Activated T-cell treated with anti-CD3 and anti-CD28 coated beads, Interleukin-2, amount 50 U/mL, for 24 hours (primary cell): ENCODE data around the gene ZDBF2.
"Not testable (repeated sequence)": the region's sequence is repeated elsewhere in the genome, so short reads cannot be mapped to it uniquely, and the experiment has no call there.

Experiments used
- DNase-seq: peaks from one replicate; pipeline ENCODE4 v3.0.0-alpha.2; 2020
- H3K27ac Mint-ChIP-seq: 2 replicates; pipeline ENCODE4 v1.8.0; 2020; ENCODE audit warnings: mild to moderate bottlenecking, mixed read lengths
- H3K27me3 Mint-ChIP-seq: 2 replicates; pipeline ENCODE4 v1.8.0; 2020; ENCODE audit warnings: mixed read lengths
- H3K36me3 Mint-ChIP-seq: 2 replicates; pipeline ENCODE4 v1.8.0; 2020; ENCODE audit warnings: low read depth, mixed read lengths
- H3K4me1 Mint-ChIP-seq: 2 replicates; pipeline ENCODE4 v1.8.0; 2020; ENCODE audit warnings: low read depth, mixed read lengths
- H3K4me3 Mint-ChIP-seq: 2 replicates; pipeline ENCODE4 v1.8.0; 2020; ENCODE audit warnings: mild to moderate bottlenecking, moderate library complexity, mixed read lengths
- H3K9me3 Mint-ChIP-seq: 2 replicates; pipeline ENCODE4 v1.8.0; 2020; ENCODE audit warnings: mixed read lengths

The ZDBF2 gene

GRCh38 chr2:206274434-206275311 is at the start of gene ZDBF2:
ZDBF2 (plus strand) TSS chr2:206274663; CDS start chr2:206281850, 7,187 bp downstream.
- peak; percentile 74 for DNase-seq
- Mint-ChIP-seq H3K36me3 (no peaks in the 10 kb centered on the region), H3K27me3 (peaks cover 65% of the 10 kb centered on the region), H3K27ac (peak within 1 kb of the TSS; percentile 88), H3K9me3 (no peaks in the 10 kb centered on the region), H3K4me3 (peak within 1 kb of the TSS; percentile 83), H3K4me1 (peaks cover 19% of the 10 kb centered on the region)

DNA sequence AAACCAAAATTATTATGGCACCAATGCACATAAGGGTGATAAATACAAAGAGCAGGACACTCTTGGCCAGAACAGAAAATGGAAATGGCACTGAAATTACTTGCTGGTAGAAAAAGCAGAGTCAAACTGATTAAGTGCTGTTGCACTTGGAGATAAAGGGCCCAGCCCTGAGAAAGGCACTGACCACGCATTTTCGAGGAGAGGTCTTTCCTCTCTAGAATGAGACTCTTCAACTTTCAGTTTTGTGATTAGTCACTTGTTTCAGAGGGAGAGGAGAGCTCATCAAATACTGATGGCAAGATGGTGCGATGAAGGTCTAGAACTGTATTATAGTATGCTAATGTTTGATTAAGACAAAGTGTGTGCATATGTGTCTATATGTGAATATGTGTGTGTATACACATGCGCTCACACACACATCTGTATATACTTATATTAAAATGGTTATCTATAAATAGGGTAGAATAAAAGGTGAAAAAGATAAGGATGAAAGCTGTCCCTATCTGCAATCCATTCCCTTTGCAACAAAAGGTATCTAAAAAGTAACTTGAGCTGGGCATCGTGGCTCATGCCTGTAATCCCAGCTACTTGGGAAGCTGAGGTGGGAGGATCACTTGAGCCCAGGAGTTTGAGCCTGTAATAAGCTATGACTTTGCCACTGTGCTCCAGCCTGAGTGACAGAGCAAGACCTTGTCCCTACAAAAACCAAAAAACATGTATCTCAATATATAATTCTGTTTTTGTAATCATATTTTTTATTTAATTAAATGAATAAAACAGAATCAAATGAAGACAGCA is 48.8 kb upstream of the ZDBF2 start:
- DNase-seq, result no peak
- Mint-ChIP-seq H3K4me3 (no peak overlapping the region), H3K27ac (no peak overlapping the region), H3K36me3 (no peaks in the 10 kb centered on the region), H3K9me3 (peaks cover 8% of the 10 kb centered on the region), H3K4me1 (peaks cover 3% of the 10 kb centered on the region), H3K27me3 (peaks cover 19% of the 10 kb centered on the region)

GRCh38 chr2:206228636-206229035 is 45.8 kb upstream of the ZDBF2 start:
- not testable (repeated sequence) for H3K27me3 Mint-ChIP-seq, H3K27ac Mint-ChIP-seq, H3K4me3 Mint-ChIP-seq, H3K9me3 Mint-ChIP-seq, DNase-seq, H3K4me1 Mint-ChIP-seq, H3K36me3 Mint-ChIP-seq

GRCh38 chr2:206229642-206230041 is 44.8 kb upstream of the ZDBF2 start:
- Mint-ChIP-seq H3K27me3 (peaks cover 4% of the 10 kb centered on the region), H3K36me3 (no peaks in the 10 kb centered on the region), H3K9me3 (peaks cover 2% of the 10 kb centered on the region), H3K4me1 (peaks cover 8% of the 10 kb centered on the region), H3K4me3 (no peak overlapping the region), H3K27ac (no peak overlapping the region)
- no peak for DNase-seq

DNA sequence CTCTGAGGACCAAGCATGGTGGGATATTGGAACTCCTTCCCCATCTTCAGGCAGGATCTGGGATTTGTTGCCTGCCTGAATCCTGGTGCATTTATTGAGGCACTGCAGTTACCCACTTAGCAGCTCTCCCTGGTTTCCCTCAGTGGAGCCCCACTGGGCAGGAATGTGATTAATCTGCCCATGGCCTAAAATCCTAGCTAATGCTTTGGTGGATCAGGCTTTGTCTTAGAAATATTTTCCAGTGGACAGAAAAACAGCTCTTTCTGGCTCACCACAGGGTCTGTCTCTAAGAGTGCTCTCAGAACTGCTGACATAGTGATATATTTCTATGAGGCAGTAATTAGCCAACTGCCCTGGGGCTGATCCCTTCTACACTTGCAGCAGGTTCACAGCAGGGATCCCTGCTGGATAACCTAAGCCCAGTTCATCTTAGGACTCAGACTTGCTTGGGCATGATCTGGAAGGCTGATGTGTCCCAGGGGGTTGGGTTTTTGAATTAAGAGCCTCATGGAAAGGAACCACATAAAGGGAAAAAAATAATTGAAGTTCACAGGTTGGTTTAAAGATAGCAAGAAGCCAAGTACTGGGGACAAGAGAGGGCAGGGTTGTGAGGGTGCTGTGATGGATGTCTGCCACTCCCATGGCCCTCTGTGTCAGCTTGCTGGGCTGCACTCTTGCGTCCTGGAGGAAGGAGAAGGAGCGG is 44.3 kb upstream of the ZDBF2 start:
- H3K4me1 Mint-ChIP-seq, result peaks cover 8% of the 10 kb centered on the region
- H3K36me3 Mint-ChIP-seq, result no peaks in the 10 kb centered on the region
- DNase-seq, result no peak
- peaks cover 2% of the 10 kb centered on the region for H3K9me3 Mint-ChIP-seq
- H3K27ac Mint-ChIP-seq, result no peak overlapping the region
- H3K27me3 Mint-ChIP-seq, result peaks cover 4% of the 10 kb centered on the region
- no peak overlapping the region for H3K4me3 Mint-ChIP-seq

GRCh38 chr2:206231669-206232286 is 42.7 kb upstream of the ZDBF2 start:
- Mint-ChIP-seq H3K36me3 (no peaks in the 10 kb centered on the region), H3K4me3 (no peak overlapping the region), H3K4me1 (peaks cover 5% of the 10 kb centered on the region), H3K27ac (no peak overlapping the region), H3K9me3 (peaks cover under 1% of the 10 kb centered on the region), H3K27me3 (peaks cover 4% of the 10 kb centered on the region)
- DNase-seq, result no peak

- DNase-seq, result no peak
- no peaks in the 10 kb centered on the region for H3K36me3 Mint-ChIP-seq
- peaks cover 2% of the 10 kb centered on the region for H3K27me3 Mint-ChIP-seq
- H3K27ac Mint-ChIP-seq, result no peak overlapping the region
- H3K4me1 Mint-ChIP-seq, result peaks cover 5% of the 10 kb centered on the region
- H3K4me3 Mint-ChIP-seq, result no peak overlapping the region
- no peaks in the 10 kb centered on the region for H3K9me3 Mint-ChIP-seq
Observed at GRCh38 chr2:206232287-206233035, 42.0 kb upstream of the ZDBF2 start.

- H3K4me1 Mint-ChIP-seq, result no peaks in the 10 kb centered on the region
- H3K27me3 Mint-ChIP-seq, result peaks cover 5% of the 10 kb centered on the region
- H3K4me3 Mint-ChIP-seq, result no peak overlapping the region
- no peak overlapping the region for H3K27ac Mint-ChIP-seq
- DNase-seq, result no peak
- H3K36me3 Mint-ChIP-seq, result no peaks in the 10 kb centered on the region
- H3K9me3 Mint-ChIP-seq, result no peaks in the 10 kb centered on the region
Observed at GRCh38 chr2:206239157-206239556, 35.3 kb upstream of the ZDBF2 start.

- Mint-ChIP-seq H3K36me3 (no peaks in the 10 kb centered on the region), H3K4me1 (no peaks in the 10 kb centered on the region), H3K27ac (no peak overlapping the region), H3K4me3 (no peak overlapping the region), H3K27me3 (peaks cover 5% of the 10 kb centered on the region), H3K9me3 (no peaks in the 10 kb centered on the region)
- no peak for DNase-seq
Observed at GRCh38 chr2:206240327-206240726, 34.1 kb upstream of the ZDBF2 start.

DNA sequence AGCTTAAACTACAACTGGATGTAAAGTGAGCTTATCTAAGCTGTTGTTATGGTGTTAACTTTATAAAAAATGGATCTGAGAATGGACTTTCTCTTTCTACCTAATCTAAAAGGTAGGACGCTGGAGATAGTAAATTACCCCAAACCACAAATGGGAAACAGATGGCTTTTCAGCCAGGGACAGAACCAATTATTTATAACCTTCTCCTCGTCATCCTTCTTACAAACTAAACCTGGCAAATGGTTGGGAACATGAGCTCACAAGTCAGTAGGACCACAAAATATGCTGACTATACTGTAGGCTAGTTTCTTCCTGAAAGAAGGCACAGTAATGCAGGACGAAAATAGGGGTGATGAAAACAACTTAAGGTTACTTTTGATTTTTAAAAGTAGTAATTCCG is 32.7 kb upstream of the ZDBF2 start:
- Mint-ChIP-seq H3K27ac (no peak overlapping the region), H3K27me3 (peaks cover 9% of the 10 kb centered on the region), H3K4me3 (no peak overlapping the region), H3K4me1 (no peaks in the 10 kb centered on the region), H3K9me3 (no peaks in the 10 kb centered on the region), H3K36me3 (no peaks in the 10 kb centered on the region)
- DNase-seq, result no peak

GRCh38 chr2:206245265-206245672 is 29.2 kb upstream of the ZDBF2 start:
- no peaks in the 10 kb centered on the region for H3K9me3 Mint-ChIP-seq
- peaks cover 28% of the 10 kb centered on the region for H3K27me3 Mint-ChIP-seq
- no peak overlapping the region for H3K27ac Mint-ChIP-seq
- DNase-seq, result no peak
- no peaks in the 10 kb centered on the region for H3K36me3 Mint-ChIP-seq
- H3K4me1 Mint-ChIP-seq, result peaks cover 3% of the 10 kb centered on the region
- no peak overlapping the region for H3K4me3 Mint-ChIP-seq

DNA sequence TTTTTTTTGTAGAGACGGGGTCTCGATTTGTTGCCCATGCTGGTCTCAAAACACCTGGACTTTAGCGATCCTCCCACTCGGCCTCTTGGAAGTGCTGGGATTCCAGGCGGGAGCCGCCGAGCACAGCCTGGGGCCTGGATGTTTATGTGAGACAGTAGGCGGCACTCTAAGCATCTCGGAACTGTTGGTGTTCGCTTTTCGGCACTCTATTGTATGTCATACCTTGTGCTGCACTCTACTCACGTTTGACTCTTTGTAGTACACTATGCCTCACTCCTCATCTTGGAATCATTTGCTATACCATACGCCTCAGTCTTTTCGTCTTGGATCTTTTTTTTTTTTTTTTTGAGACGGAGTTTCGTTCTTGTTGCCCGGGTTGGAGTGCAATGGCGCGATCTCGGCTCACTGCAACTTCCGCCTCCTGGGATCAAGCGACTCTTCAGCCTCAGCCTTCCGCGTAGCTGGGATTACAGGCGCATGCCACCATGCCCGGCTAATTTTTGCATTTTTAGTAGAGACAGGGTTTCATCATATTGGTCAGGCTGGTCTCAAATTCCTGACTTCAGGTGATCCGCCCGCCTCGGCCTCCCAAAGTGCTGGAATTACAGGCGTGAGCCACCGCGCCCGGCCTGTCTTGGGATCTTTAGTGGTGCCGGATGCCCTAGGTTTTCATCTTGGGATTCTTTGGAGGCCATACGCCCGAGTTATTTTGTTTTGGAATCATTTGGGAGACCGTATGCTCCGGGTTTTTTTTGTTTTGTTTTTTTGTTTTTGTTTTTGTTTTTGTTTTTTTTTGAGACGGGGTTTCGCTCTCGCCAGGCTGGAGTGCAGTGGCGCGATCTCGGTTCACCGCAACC is 24.2 kb upstream of the ZDBF2 start:
- no peak for DNase-seq
- peaks cover 6% of the 10 kb centered on the region for H3K9me3 Mint-ChIP-seq
- no peak overlapping the region for H3K27ac Mint-ChIP-seq
- peak overlapping the region; percentile 78 for H3K4me3 Mint-ChIP-seq
- H3K4me1 Mint-ChIP-seq, result peaks cover 9% of the 10 kb centered on the region
- H3K27me3 Mint-ChIP-seq, result peaks cover 62% of the 10 kb centered on the region
- no peaks in the 10 kb centered on the region for H3K36me3 Mint-ChIP-seq
